Measurements from ENCODE around the gene MAP6D1. TPM values are rescaled to one million over a fixed set of nuclear protein-coding genes. Genes with fewer than 3 reads are reported as not detected.

MAP6D1 gene
- total RNA-seq, 1 experiment from 2014 or later, result 5.9 TPM

GRCh38 chr3:183829466-183829865 lies 4.1 kb upstream of the MAP6D1 start:
- no peak overlapping the region for H3K4me3 ChIP-seq (ENCODE audit: low read depth, low read length, poor library complexity, severe bottlenecking)

DNA sequence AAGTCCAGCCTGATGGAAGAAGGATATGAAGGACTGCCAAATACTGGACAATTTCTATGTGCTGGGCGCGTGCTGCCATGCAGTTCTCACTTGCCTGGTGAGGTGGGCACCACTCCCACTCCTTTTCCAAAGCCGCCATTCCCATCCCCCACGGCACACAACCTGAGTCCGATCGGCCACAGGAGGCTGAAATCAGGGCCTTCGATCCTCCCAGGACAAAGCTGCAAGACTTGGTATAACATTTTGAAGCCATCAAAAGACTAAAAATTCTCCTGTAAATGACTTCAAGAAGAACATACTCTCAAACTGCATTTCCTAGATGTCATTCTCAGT lies 3.1 kb upstream of the MAP6D1 start:
- BruUV-seq (replicated peaks), result no TSS peak

More at GRCh38 chr3:183829466-183829865, 4.1 kb upstream of the MAP6D1 start:
- intact Hi-C loops (cut with micrococcal nuclease; ENCODE audit: unreplicated experiment), result no loop called here
- no peaks in the 10 kb centered on the region for H3K4me1 ChIP-seq (ENCODE audit: insufficient read depth, low read length, poor library complexity, severe bottlenecking)
- CTCF ChIA-PET, result no interaction called here
- no TSS peak for BruUV-seq (replicated peaks)
- H3K9me3 ChIP-seq (ENCODE audit: low read depth, low read length, poor library complexity, severe bottlenecking), result no peaks in the 10 kb centered on the region
- no peak overlapping the region for H3K27ac ChIP-seq (ENCODE audit: low read depth, low read length, poor library complexity, severe bottlenecking)
- TF ChIP-seq, protein P1, sequence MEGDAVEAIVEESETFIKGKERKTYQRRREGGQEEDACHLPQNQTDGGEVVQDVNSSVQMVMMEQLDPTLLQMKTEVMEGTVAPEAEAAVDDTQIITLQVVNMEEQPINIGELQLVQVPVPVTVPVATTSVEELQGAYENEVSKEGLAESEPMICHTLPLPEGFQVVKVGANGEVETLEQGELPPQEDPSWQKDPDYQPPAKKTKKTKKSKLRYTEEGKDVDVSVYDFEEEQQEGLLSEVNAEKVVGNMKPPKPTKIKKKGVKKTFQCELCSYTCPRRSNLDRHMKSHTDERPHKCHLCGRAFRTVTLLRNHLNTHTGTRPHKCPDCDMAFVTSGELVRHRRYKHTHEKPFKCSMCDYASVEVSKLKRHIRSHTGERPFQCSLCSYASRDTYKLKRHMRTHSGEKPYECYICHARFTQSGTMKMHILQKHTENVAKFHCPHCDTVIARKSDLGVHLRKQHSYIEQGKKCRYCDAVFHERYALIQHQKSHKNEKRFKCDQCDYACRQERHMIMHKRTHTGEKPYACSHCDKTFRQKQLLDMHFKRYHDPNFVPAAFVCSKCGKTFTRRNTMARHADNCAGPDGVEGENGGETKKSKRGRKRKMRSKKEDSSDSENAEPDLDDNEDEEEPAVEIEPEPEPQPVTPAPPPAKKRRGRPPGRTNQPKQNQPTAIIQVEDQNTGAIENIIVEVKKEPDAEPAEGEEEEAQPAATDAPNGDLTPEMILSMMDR (conservative IDR thresholded peaks at IDR 0.05; ENCODE audit: low read depth, low read length), result no peak
- TF ChIP-seq EZH2 (IDR thresholded peaks at IDR 0.05; ENCODE audit: borderline replicate concordance, low read depth, low read length, poor library complexity, severe bottlenecking), result no peak
- no peaks in the 10 kb centered on the region for H3K27me3 ChIP-seq (replicated peaks; ENCODE audit: insufficient read depth, low read depth, low read length, poor library complexity)
- POLR2A ChIA-PET (ENCODE audit: low non-redundant PET), result no interaction called here
- H3K36me3 ChIP-seq (ENCODE audit: insufficient read depth, low read length, poor library complexity, severe bottlenecking), result peaks cover 18% of the 10 kb centered on the region
- no peak for DNase-seq (ENCODE audit: low spot score)

GRCh38 chr3:183827809-183828537 lies 2.6 kb upstream of the MAP6D1 start:
- BruUV-seq (replicated peaks), result no TSS peak
- Histone ChIP-seq H3K9me3 (ENCODE audit: low read depth, low read length, poor library complexity, severe bottlenecking) (no peaks in the 10 kb centered on the region), H3K36me3 (ENCODE audit: insufficient read depth, low read length, poor library complexity, severe bottlenecking) (peaks cover 12% of the 10 kb centered on the region), H3K4me1 (ENCODE audit: insufficient read depth, low read length, poor library complexity, severe bottlenecking) (no peaks in the 10 kb centered on the region), H3K27ac (ENCODE audit: low read depth, low read length, poor library complexity, severe bottlenecking) (no peak overlapping the region), H3K4me3 (ENCODE audit: low read depth, low read length, poor library complexity, severe bottlenecking) (no peak overlapping the region), H3K27me3 (replicated peaks; ENCODE audit: insufficient read depth, low read depth, low read length, poor library complexity) (no peaks in the 10 kb centered on the region)
- CTCF ChIA-PET, result no interaction called here
- TF ChIP-seq, protein P1 (conservative IDR thresholded peaks at IDR 0.05; ENCODE audit: low read depth, low read length), result no peak
- no peak for TF ChIP-seq EZH2 (IDR thresholded peaks at IDR 0.05; ENCODE audit: borderline replicate concordance, low read depth, low read length, poor library complexity, severe bottlenecking)
- POLR2A ChIA-PET (ENCODE audit: low non-redundant PET), result interaction anchor here (0.7 kb wide), 1 partner anchor 409 kb away, joined by 3 read pairs; no protein-coding TSS in a partner anchor
- intact Hi-C loops (cut with micrococcal nuclease; ENCODE audit: unreplicated experiment), result no loop called here
- no peak for DNase-seq (ENCODE audit: low spot score)

More for the DNA sequence above, 3.1 kb upstream of the MAP6D1 start:
- DNase-seq (ENCODE audit: low spot score), result no peak
- POLR2A ChIA-PET (ENCODE audit: low non-redundant PET), result no interaction called here
- Histone ChIP-seq H3K27ac (ENCODE audit: low read depth, low read length, poor library complexity, severe bottlenecking) (no peak overlapping the region), H3K36me3 (ENCODE audit: insufficient read depth, low read length, poor library complexity, severe bottlenecking) (peaks cover 17% of the 10 kb centered on the region), H3K27me3 (replicated peaks; ENCODE audit: insufficient read depth, low read depth, low read length, poor library complexity) (no peaks in the 10 kb centered on the region), H3K4me3 (ENCODE audit: low read depth, low read length, poor library complexity, severe bottlenecking) (no peak overlapping the region), H3K9me3 (ENCODE audit: low read depth, low read length, poor library complexity, severe bottlenecking) (no peaks in the 10 kb centered on the region), H3K4me1 (ENCODE audit: insufficient read depth, low read length, poor library complexity, severe bottlenecking) (no peaks in the 10 kb centered on the region)
- TF ChIP-seq, protein P1 (conservative IDR thresholded peaks at IDR 0.05; ENCODE audit: low read depth, low read length), result no peak
- TF ChIP-seq EZH2 (IDR thresholded peaks at IDR 0.05; ENCODE audit: borderline replicate concordance, low read depth, low read length, poor library complexity, severe bottlenecking), result no peak
- intact Hi-C loops (cut with micrococcal nuclease; ENCODE audit: unreplicated experiment), result no loop called here
- CTCF ChIA-PET, result no interaction called here

Data from A673 (cell line).